Activated gamma-delta T cell (primary cell): ENCODE measurements around the gene CCDC7.
A peak's percentile ranks its signal among the peaks of the same experiment; 100 is the strongest.
"Not testable (repeated sequence)": the region's sequence is repeated elsewhere in the genome, so short reads cannot be mapped to it uniquely, and the experiment has no call there.

Experiments
- DNase-seq: peaks from one replicate; lab custom pipeline; 2025; lab: John Stamatoyannopoulos, UW
- total RNA-seq, 2 donors: gene quantifications; one replicate each; lab custom pipeline; 2026; lab: John Stamatoyannopoulos, UW

CCDC7 gene
- 62.7 to 72.8 reads per million in 2 donors for total RNA-seq

GRCh38 chr10:32445740-32446535 is at the start of gene CCDC7:
Gene CCDC7 (plus strand): TSS chr10:32446140. CDS start chr10:32451643, 5,503 bp downstream.
- peak; percentile 78 for DNase-seq

- not testable (repeated sequence) for DNase-seq
Measured at GRCh38 chr10:32397163-32397562, 48.8 kb upstream of the CCDC7 start.

GRCh38 chr10:32399720-32400119 is 46.2 kb upstream of the CCDC7 start:
- DNase-seq, result not testable (repeated sequence)

- DNase-seq, result no peak
Measured at GRCh38 chr10:32400961-32401360, 45.0 kb upstream of the CCDC7 start.

GRCh38 chr10:32402499-32402898 is 43.4 kb upstream of the CCDC7 start:
- no peak for DNase-seq

DNA sequence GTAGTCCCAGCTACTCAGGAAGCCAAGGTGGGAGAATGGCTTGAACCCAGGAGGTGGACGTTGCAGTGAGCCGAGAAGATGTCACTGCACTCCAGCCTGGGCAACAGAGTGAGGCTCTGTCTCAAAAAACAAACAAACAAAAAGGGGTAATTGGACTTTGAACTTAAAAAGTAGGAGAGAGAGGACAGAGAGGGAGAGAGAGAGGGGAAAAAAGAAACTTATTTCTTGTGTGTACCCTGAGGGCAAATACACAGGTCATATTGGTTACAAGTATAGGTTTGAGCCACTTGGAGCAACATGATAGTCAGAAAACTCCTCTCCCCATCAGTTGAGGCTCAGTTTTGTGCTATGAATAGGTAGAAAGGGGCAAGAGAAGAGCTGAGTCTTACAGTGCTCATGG is 42.8 kb upstream of the CCDC7 start:
- no peak for DNase-seq

DNA sequence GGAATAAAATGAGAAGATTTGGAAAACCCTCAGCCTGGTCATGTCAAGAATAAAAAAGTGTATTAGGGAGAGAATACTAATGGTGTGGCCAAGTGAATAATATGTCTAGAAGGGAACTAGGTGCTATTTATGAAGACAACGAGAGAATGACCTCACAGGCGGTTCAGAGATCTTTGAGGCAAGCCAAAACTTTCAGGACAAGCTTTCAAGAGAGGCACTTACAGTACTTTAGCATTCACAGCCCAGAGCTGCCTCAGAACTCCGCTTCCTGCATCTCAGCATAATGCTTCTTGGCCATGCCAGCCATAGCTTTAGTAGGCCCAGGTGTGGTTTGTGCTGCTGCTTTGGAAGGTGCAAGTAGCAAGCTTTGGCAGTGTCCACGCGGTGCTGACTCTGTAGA is 37.2 kb upstream of the CCDC7 start:
- no peak for DNase-seq

DNA sequence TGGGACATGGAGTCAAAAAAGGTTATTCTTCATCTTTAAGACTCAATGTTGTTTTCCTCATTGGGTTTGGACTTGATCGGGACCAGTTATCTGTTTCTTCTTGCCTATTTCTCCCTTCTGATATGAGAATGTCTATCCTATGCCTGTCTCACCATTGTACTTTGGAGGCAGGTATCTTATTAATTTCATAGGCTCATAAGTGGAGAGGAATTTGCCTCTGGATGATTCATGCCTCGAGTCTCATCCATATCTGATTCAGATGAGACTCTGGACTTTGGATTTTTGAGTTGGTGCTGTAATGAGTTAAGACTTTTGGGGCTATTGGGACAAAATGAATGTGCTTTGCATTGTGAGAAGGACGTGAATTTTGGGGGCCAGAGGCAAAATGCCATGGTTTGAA is 36.2 kb upstream of the CCDC7 start:
- no peak for DNase-seq

DNA sequence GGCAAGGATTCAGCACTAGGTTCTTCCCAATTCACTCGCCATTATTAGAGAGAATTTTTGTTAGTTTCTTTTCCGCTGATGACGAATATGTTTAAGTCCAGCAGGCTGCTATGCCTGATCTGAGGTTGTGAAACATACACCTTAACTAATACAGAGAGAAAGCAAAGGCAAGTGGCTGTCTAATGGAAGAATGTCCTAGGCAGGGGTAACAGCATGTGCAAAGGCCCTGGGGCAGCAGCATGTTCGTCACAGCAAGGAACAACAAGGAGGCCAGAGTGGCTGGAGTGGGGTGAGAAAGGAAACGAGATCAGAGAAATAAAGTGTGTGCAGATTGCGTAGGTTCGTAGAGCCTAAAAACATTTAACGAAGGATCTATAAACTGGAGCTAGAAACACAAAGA is 35.4 kb upstream of the CCDC7 start:
- DNase-seq, result no peak

DNA sequence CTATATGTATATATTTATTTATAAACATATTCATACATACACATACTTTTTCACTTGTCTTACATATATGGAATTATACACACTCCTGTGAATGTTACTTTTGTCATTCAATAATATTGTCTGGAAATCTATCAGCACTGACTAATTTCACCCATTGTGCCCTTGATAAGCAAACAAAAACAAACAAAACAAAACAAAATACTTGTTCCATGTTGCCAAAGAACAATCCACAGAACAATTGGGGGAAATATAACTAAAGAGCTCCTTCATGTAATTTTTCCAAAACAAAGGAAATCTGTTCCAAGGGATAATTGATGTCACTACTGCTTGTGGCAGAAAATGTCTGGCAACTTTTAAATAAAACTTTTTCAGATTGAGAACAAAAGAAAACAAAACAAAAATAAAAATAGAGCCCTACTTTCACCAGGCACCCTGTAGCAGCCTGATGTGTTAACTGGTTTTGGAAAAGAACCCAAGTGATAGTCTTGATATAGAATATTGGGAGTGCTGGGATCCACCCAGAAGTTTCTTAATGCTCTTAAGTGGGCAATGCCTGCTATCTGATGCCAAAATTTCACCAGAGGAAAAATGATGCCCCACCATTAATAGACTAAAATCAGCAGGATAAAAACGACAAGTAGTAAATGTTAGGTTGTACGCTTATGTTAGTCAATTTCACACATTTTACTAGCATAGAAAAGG is 34.0 kb upstream of the CCDC7 start:
- no peak for DNase-seq

- no peak for DNase-seq
Measured at GRCh38 chr10:32412499-32412853, 33.5 kb upstream of the CCDC7 start.

DNA sequence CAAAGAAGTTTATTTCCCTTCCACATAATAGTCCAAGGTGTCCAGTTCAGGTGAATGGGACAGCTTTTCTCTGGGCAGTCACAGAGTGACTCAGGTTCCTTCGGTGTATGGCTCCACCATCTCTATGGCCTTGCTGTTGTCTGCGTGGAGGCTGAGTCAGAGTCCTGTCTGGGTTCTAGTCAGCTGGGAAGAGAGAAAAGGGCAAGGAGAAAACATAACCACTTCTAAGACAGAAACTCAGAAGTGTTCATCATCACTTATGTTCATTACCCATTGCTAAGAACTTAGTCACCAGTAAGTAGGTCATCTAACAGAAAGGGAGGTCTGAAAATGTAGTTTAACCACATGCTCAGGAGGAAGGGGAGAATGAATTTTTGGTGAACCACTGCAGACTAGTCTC is 32.4 kb upstream of the CCDC7 start:
- DNase-seq, result no peak

DNA sequence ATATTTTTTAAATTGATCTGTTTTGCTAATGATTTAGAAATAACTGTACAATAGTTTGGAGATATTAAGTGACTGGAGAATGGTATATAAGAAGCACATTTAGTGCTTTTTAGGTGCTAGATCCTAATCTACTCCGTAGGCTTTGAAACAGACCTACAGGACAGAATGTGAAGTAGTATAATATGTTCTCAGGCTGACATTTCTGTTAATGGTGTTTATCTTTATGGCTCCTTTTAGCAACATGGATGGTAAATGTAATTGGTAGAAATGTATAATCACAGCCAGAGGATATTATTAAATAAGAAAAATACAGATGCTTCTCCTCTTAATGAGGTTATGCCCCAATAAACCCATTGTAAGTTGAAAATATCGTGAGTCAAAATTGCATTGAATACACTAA is 30.6 kb upstream of the CCDC7 start:
- DNase-seq, result no peak

DNA sequence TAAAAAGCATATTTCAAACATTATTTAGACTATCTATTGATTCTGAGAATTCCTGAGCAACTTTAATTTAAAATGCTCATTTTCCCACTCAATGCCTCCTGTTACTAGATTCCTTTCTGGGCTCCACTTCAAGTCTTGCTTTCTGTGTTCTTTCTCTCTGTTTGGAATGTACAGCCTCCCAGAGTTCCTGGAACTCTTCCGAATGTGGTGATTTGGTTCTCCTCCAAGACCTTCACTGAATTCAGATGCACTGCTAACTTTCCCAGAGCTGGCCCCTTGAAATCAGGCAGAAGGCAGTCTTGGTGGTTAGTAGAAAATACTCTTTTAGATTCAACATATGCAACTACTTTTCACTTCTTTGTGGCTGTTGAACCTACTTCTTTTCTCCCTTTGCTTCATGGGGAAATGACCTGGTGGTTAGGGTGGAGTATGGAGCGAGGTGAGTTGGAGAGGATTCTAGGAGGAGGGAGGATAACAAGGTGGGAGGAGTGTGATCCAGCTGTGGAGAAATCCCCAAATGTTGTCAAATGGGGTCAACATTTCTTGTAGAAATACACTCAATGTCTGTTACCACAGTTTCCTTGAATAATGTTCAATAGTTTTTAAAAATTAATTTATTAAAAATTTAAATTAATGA is 27.9 kb upstream of the CCDC7 start:
- no peak for DNase-seq

GRCh38 chr10:32418572-32418971 is 27.4 kb upstream of the CCDC7 start:
- DNase-seq, result no peak

GRCh38 chr10:32419615-32420014 is 26.3 kb upstream of the CCDC7 start:
- DNase-seq, result no peak

GRCh38 chr10:32426186-32426585 is 19.8 kb upstream of the CCDC7 start:
- DNase-seq, result no peak

- DNase-seq, result no peak
Measured at GRCh38 chr10:32433542-32433941, 12.4 kb upstream of the CCDC7 start.

DNA sequence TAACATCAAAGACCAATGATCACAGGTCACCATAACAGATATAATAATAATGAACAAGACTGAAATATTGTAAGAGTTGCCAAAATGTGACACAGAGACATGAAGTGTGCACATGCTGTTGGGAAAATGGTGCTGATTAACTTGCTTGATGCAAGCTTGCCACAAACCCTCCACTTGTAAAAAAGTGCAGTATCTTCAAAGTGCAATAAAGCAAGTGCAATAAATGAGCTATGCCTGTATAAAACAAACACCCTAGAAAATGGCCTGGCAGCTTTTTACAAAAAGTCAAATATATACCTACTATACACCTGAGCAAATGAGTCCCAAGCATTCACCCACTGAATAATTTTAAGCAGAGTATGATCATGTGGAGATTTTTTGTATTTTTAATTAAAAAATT is 9.7 kb upstream of the CCDC7 start:
- DNase-seq, result no peak

DNA sequence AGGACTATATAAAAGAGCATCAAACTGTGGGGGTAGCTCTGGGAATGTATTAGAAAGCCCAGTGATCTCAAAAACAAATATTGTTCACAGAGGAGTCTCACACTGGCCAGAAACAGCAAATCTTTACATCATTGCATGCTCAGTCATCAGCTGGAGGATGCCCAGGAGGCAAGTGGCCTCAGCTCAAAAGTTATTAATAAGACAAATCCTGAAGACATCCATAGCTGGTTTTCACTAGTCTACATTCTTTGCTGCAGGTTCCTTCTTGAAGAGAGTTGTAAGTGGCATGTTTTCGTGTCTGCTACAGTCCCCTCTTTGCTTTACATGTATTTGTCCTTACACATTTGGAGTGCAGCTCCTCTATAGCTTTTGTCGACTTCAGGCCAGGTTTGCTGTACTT is 8.6 kb upstream of the CCDC7 start:
- DNase-seq, result no peak

GRCh38 chr10:32445036-32445435 is 904 bp upstream of the CCDC7 start:
- DNase-seq, result no peak

DNA sequence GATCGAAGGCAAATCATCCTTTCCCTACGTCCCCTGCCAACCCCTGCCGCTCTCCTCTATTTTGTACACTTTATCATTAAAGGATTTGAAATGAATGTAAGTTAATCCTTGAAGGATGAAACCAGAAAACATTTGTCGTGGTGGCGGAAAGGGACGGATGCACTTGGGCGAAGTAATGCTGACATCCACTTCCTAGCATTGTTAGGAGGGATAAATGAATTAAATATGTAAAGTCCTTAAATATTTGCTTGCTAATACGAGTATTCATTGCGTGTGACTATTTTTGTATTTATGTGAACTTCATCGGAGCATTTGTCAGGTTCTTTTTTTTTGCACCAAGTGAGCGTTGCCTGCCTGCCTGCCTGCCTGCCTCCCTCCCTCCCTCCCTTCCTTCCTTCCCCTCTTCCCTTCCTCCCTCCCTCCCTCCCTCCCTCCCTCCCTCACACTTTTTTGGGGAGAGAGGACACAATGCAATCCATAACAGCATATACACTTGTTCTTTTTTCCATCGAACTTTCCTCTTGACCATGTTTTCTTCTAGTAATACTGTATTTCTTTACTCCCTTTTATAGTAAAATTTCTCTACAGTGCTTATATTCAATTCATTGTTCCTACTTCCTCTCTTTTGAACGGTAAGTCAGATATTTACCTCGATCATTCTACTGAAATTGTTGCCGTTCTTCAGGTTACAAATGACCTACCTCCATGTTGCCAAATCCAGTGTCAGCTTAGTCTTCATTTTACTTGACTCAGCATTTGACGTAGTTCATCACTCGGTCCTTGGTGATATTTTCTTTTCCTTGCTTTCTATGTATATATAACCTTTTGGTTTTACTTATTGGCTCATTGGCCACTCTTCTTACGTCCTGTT is 831 bp downstream of the CCDC7 start:
- no peak for DNase-seq
